ENCODE results near the gene PHF21B. TPM values are rescaled to one million over a fixed set of nuclear protein-coding genes. Genes with fewer than 3 reads are reported as not detected.

PHF21B gene
- polyA plus RNA-seq, 1 experiment, result 0.01 TPM

GRCh38 chr22:44938886-44939285 lies 70.9 kb downstream of the PHF21B start:
- no peak for DNase-seq (ENCODE audit: low read depth)
- ChIA-PET POLR2A (no interaction called here), CTCF (no interaction called here)
- peaks cover 9% of the 10 kb centered on the region; the same call in 1 of the 2 replicates for H3K27me3 ChIP-seq (ENCODE audit: control insufficient read depth, insufficient read depth, low read length)
- no peak overlapping the region for H3K4me3 ChIP-seq (ENCODE audit: low read depth, low read length)
- H3K36me3 ChIP-seq (ENCODE audit: control insufficient read depth, insufficient read depth, low read length), result no peaks in the 10 kb centered on the region
- no peak for TF ChIP-seq CTCF (IDR thresholded peaks at IDR 0.05; ENCODE audit: insufficient read depth, low read depth, low read length)

GRCh38 chr22:44937216-44937615 lies 72.6 kb downstream of the PHF21B start:
- H3K36me3 ChIP-seq (ENCODE audit: control insufficient read depth, insufficient read depth, low read length), result no peaks in the 10 kb centered on the region
- TF ChIP-seq CTCF (IDR thresholded peaks at IDR 0.05; ENCODE audit: insufficient read depth, low read depth, low read length), result no peak
- peaks cover 11% of the 10 kb centered on the region for H3K27me3 ChIP-seq (ENCODE audit: control insufficient read depth, insufficient read depth, low read length)
- ChIA-PET CTCF (no interaction called here), POLR2A (no interaction called here)
- DNase-seq (ENCODE audit: low read depth), result no peak
- no peak overlapping the region for H3K4me3 ChIP-seq (ENCODE audit: low read depth, low read length)

- no peak overlapping the region for H3K4me3 ChIP-seq (ENCODE audit: low read depth, low read length)
- TF ChIP-seq CTCF (IDR thresholded peaks at IDR 0.05; ENCODE audit: insufficient read depth, low read depth, low read length), result no peak
- no peaks in the 10 kb centered on the region for H3K36me3 ChIP-seq (ENCODE audit: control insufficient read depth, insufficient read depth, low read length)
- no peak for DNase-seq (ENCODE audit: low read depth)
- H3K27me3 ChIP-seq (ENCODE audit: control insufficient read depth, insufficient read depth, low read length), result peaks cover 11% of the 10 kb centered on the region
- CTCF ChIA-PET, result interaction anchor here (1.1 kb wide), 1 partner anchor 18 kb away, joined by 6 read pairs; no protein-coding TSS in a partner anchor
- POLR2A ChIA-PET, result no interaction called here
Measured at GRCh38 chr22:44936201-44936600, 73.6 kb downstream of the PHF21B start.

GRCh38 chr22:44935724-44936123 lies 74.1 kb downstream of the PHF21B start:
- no peak for DNase-seq (ENCODE audit: low read depth)
- no peak overlapping the region for H3K4me3 ChIP-seq (ENCODE audit: low read depth, low read length)
- ChIA-PET POLR2A (interaction anchor here (0.6 kb wide), 1 partner anchor 1197 kb away, joined by 3 read pairs; no protein-coding TSS in a partner anchor), CTCF (interaction anchor here (1.1 kb wide), 1 partner anchor 18 kb away, joined by 6 read pairs; no protein-coding TSS in a partner anchor)
- peaks cover 12% of the 10 kb centered on the region for H3K27me3 ChIP-seq (ENCODE audit: control insufficient read depth, insufficient read depth, low read length)
- no peak for TF ChIP-seq CTCF (IDR thresholded peaks at IDR 0.05; ENCODE audit: insufficient read depth, low read depth, low read length)
- no peaks in the 10 kb centered on the region for H3K36me3 ChIP-seq (ENCODE audit: control insufficient read depth, insufficient read depth, low read length)

- ChIA-PET CTCF (no interaction called here), POLR2A (no interaction called here)
- Histone ChIP-seq H3K4me3 (ENCODE audit: low read depth, low read length) (no peak overlapping the region), H3K27me3 (ENCODE audit: control insufficient read depth, insufficient read depth, low read length) (peaks cover 15% of the 10 kb centered on the region), H3K36me3 (ENCODE audit: control insufficient read depth, insufficient read depth, low read length) (no peaks in the 10 kb centered on the region)
- no peak for TF ChIP-seq CTCF (IDR thresholded peaks at IDR 0.05; ENCODE audit: insufficient read depth, low read depth, low read length)
- DNase-seq (ENCODE audit: low read depth), result no peak
Measured at GRCh38 chr22:44934454-44934735, 75.4 kb downstream of the PHF21B start.

Data from BJ (cell line).